Measurements from ENCODE around the gene KRTAP4-2. TPM values are rescaled to one million over a fixed set of nuclear protein-coding genes. Genes with fewer than 3 reads are reported as not detected.
"Not testable (repeated sequence)": the region's sequence is repeated elsewhere in the genome, so short reads cannot be mapped to it uniquely, and the experiment has no call there.

KRTAP4-2 gene
- total RNA-seq, 1 experiment from 2014 or later = not detected

DNA sequence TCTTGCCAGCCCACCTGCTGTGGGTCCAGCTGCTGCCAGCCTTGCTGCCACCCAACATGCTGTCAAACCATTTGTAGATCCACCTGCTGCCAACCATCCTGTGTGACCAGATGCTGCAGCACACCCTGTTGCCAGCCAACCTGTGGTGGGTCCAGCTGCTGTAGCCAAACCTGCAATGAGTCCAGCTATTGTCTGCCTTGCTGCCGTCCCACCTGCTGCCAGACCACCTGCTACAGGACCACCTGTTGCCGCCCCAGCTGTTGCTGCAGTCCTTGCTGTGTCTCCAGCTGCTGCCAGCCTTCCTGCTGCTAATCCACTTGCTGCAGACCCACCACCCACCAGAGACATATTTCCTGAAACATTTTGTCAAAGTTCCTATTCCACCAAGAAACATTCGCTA is 12.3 kb upstream of the KRTAP4-2 start:
- no peak for ATAC-seq
- no peak for DNase-seq (ENCODE audit: low read depth, low spot score)
- Histone ChIP-seq H3K4me3 (ENCODE audit: low read depth in 2 of 2, low read length in 2 of 2) (no peak overlapping the region), H3K4me1 (ENCODE audit: control insufficient read depth, insufficient read depth, low read length) (no peaks in the 10 kb centered on the region), H3K36me3 (ENCODE audit: control insufficient read depth, insufficient read depth, low read length) (no peaks in the 10 kb centered on the region), H3K27ac (ENCODE audit: low read length) (no peak overlapping the region), H3K9me3 (ENCODE audit: control insufficient read depth, insufficient read depth, low read depth, low read length) (no peaks in the 10 kb centered on the region), H3K27me3 (ENCODE audit: control insufficient read depth, insufficient read depth, low read length) (peaks cover 5% of the 10 kb centered on the region)
- TF ChIP-seq, protein P1, sequence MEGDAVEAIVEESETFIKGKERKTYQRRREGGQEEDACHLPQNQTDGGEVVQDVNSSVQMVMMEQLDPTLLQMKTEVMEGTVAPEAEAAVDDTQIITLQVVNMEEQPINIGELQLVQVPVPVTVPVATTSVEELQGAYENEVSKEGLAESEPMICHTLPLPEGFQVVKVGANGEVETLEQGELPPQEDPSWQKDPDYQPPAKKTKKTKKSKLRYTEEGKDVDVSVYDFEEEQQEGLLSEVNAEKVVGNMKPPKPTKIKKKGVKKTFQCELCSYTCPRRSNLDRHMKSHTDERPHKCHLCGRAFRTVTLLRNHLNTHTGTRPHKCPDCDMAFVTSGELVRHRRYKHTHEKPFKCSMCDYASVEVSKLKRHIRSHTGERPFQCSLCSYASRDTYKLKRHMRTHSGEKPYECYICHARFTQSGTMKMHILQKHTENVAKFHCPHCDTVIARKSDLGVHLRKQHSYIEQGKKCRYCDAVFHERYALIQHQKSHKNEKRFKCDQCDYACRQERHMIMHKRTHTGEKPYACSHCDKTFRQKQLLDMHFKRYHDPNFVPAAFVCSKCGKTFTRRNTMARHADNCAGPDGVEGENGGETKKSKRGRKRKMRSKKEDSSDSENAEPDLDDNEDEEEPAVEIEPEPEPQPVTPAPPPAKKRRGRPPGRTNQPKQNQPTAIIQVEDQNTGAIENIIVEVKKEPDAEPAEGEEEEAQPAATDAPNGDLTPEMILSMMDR (IDR thresholded peaks at IDR 0.05) = no peak
- TF ChIP-seq POLR2AphosphoS5 (IDR thresholded peaks at IDR 0.05; ENCODE audit: low read depth, low read length) (no peak), REST (IDR thresholded peaks at IDR 0.05; ENCODE audit: insufficient read depth in 1 of 2, low read depth in 2 of 2, low read length in 1 of 2) (no peak), SIN3A (IDR thresholded peaks at IDR 0.05; ENCODE audit: borderline replicate concordance, insufficient read depth, low read depth, low read length) (no peak)
- POLR2A ChIA-PET = no interaction called here
- CTCF ChIA-PET = no interaction called here
- intact Hi-C loops (cut with micrococcal nuclease; ENCODE audit: unreplicated experiment) = no loop called here
- in situ Hi-C loops (cut with HindIII; ENCODE audit: low pct_unique_long_range_greater_than_20kb, low sequenced_read_pairs) = no loop called here
- BruUV-seq (replicated peaks) = no TSS peak

DNA sequence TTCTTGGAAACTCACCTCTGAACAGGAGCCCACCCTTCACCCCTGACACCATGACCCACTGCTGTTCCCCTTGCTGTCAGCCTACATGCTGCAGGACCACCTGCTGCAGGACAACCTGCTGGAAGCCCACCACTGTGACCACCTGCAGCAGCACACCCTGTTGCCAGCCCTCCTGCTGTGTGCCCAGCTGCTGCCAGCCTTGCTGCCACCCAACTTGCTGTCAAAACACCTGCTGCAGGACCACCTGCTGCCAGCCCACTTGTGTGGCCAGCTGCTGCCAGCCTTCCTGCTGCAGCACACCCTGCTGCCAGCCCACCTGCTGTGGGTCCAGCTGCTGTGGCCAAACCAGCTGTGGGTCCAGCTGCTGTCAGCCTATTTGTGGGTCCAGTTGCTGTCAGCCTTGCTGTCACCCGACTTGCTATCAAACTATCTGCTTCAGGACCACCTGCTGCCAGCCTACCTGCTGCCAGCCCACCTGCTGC is 11.9 kb upstream of the KRTAP4-2 start, which contains the start of gene KRTAP9-1:
TSS of gene KRTAP9-1 (plus strand) at position 51 of the 482 bp plus-strand sequence. CDS start at position 51, 0 bp downstream.
- H3K4me3 ChIP-seq (ENCODE audit: low read depth in 2 of 2, low read length in 2 of 2); H3K27ac ChIP-seq (ENCODE audit: low read length); ATAC-seq; intact Hi-C loops (cut with micrococcal nuclease; ENCODE audit: unreplicated experiment); H3K9me3 ChIP-seq (ENCODE audit: control insufficient read depth, insufficient read depth, low read depth, low read length); H3K27me3 ChIP-seq (ENCODE audit: control insufficient read depth, insufficient read depth, low read length); H3K36me3 ChIP-seq (ENCODE audit: control insufficient read depth, insufficient read depth, low read length); BruUV-seq (replicated peaks); POLR2A ChIA-PET; DNase-seq (ENCODE audit: low read depth, low spot score); CTCF ChIA-PET; H3K4me1 ChIP-seq (ENCODE audit: control insufficient read depth, insufficient read depth, low read length); in situ Hi-C loops (cut with HindIII; ENCODE audit: low pct_unique_long_range_greater_than_20kb, low sequenced_read_pairs): not testable (repeated sequence)

DNA sequence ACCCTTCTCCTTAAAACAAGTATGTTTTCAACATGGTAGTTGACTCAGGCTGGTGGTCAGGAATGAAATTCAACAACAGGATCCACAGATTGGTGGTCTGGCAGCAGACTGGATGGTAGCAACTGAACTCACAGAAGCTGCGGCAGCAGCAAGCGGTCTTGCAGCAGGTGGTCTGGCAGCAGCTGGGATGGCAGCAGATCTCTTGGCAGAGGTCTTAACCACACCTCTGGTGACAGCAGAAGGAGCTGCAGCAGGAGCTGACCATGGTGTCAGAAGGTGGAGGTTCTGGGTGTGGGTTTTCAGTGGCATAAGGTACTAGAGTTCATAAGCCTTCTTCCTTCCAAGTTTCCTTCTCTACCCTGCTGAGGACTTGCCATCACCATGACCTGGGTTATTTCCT is 8.9 kb upstream of the KRTAP4-2 start:
- in situ Hi-C loops (cut with HindIII; ENCODE audit: low pct_unique_long_range_greater_than_20kb, low sequenced_read_pairs) (no loop called here), intact Hi-C loops (cut with micrococcal nuclease; ENCODE audit: unreplicated experiment) (no loop called here)
- H3K27me3 ChIP-seq (ENCODE audit: control insufficient read depth, insufficient read depth, low read length) = peaks cover 6% of the 10 kb centered on the region
- H3K9me3 ChIP-seq (ENCODE audit: control insufficient read depth, insufficient read depth, low read depth, low read length) = no peaks in the 10 kb centered on the region
- TF ChIP-seq, protein P1 (IDR thresholded peaks at IDR 0.05) = no peak
- TF ChIP-seq REST (IDR thresholded peaks at IDR 0.05; ENCODE audit: insufficient read depth in 1 of 2, low read depth in 2 of 2, low read length in 1 of 2) = 0 out of 4 replicates have a peak, but pooled peaks have one; percentile 39
- ChIA-PET POLR2A (no interaction called here), CTCF (no interaction called here)
- no peak overlapping the region for H3K4me3 ChIP-seq (ENCODE audit: low read depth in 2 of 2, low read length in 2 of 2)
- DNase-seq (ENCODE audit: low read depth, low spot score) = no peak
- BruUV-seq (replicated peaks) = no TSS peak
- ATAC-seq = no peak
- no peak overlapping the region for H3K27ac ChIP-seq (ENCODE audit: low read length)
- H3K4me1 ChIP-seq (ENCODE audit: control insufficient read depth, insufficient read depth, low read length) = no peaks in the 10 kb centered on the region
- H3K36me3 ChIP-seq (ENCODE audit: control insufficient read depth, insufficient read depth, low read length) = no peaks in the 10 kb centered on the region

Measured in Panc1 (cell line).